Adipocyte (in vitro differentiated cells): ENCODE measurements around the gene B4GALT5.

ENCODE experiments used
- DNase-seq: peaks from one replicate; pipeline ENCODE4 v3.0.0-alpha.2; 2015; ENCODE audit warnings: low read depth
- H3K27me3 ChIP-seq: replicated peaks from 2 replicates; pipeline ENCODE4 v1.7.0; 2013; ENCODE audit warnings: mild to moderate bottlenecking, low read length, moderate library complexity; ENCODE audit not compliant: control insufficient read depth, insufficient read depth
- H3K36me3 ChIP-seq: 2 replicates; pipeline ENCODE4 v1.7.0; 2013; ENCODE audit warnings: low read length, mild to moderate bottlenecking, moderate library complexity; ENCODE audit not compliant: control insufficient read depth, insufficient read depth, severe bottlenecking
- H3K4me1 ChIP-seq: 2 replicates; pipeline ENCODE4 v1.7.0; 2013; ENCODE audit warnings: mild to moderate bottlenecking, low read length, moderate library complexity; ENCODE audit not compliant: control insufficient read depth, insufficient read depth
- H3K4me3 ChIP-seq: 2 replicates; pipeline ENCODE4 v1.7.0; 2013; ENCODE audit warnings: mild to moderate bottlenecking, low read length, moderate library complexity
- H3K9ac ChIP-seq: 2 replicates; pipeline ENCODE4 v1.7.0; 2013; ENCODE audit warnings: mild to moderate bottlenecking, low read length, moderate library complexity
- H3K9me3 ChIP-seq: 2 replicates; pipeline ENCODE4 v1.7.0; 2013; ENCODE audit warnings: mild to moderate bottlenecking, low read length, moderate library complexity; ENCODE audit not compliant: control insufficient read depth

The B4GALT5 gene

DNA sequence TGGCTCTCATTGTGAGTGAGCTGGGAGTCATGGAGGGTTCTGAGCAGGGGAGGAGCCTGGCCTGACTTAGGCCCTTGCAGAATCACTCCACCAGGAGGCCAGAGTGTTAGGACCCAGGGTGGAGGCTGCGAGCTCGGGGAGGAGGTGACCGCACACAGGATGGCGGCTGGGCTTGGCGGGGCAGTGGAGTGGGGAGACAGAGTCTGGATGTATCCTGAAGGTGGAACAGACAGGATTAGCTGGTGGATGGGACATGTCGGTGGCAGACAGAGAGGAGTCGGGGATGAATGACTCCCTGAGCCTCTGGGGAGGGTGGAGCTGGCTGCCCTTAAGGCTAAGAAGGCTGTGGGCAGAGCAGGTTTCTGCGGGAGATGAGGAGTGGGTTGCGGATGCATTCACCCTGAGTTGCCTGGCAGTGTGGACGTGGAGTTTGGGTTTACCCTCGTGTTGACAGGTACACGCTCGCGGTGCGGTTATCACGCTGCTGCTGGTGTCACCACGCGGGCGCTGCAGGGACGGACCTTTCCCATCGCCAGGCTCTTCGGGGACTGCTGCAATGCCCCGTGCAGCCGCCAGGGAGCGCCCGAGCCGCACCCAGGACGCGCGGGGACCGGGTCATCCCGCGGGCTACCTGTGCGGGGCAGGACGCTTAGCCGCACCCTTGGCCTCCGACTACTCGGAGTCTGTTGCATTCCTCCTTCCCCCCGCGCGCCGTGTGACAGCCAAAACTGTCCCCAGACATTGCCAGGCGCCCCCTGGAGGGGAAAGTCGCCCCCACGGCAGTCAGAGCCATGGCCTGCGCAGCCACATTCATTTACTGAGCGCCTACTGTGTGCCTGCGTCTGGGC lies 102.8 kb downstream of the B4GALT5 start:
- peak overlapping the region; percentile 40 for H3K9ac ChIP-seq
- no peaks in the 10 kb centered on the region for H3K9me3 ChIP-seq
- H3K36me3 ChIP-seq = no peaks in the 10 kb centered on the region
- peak; percentile 81 for DNase-seq
- no peaks in the 10 kb centered on the region for H3K27me3 ChIP-seq
- H3K4me3 ChIP-seq = peak overlapping the region; percentile 68
- peaks cover 6% of the 10 kb centered on the region for H3K4me1 ChIP-seq

DNA sequence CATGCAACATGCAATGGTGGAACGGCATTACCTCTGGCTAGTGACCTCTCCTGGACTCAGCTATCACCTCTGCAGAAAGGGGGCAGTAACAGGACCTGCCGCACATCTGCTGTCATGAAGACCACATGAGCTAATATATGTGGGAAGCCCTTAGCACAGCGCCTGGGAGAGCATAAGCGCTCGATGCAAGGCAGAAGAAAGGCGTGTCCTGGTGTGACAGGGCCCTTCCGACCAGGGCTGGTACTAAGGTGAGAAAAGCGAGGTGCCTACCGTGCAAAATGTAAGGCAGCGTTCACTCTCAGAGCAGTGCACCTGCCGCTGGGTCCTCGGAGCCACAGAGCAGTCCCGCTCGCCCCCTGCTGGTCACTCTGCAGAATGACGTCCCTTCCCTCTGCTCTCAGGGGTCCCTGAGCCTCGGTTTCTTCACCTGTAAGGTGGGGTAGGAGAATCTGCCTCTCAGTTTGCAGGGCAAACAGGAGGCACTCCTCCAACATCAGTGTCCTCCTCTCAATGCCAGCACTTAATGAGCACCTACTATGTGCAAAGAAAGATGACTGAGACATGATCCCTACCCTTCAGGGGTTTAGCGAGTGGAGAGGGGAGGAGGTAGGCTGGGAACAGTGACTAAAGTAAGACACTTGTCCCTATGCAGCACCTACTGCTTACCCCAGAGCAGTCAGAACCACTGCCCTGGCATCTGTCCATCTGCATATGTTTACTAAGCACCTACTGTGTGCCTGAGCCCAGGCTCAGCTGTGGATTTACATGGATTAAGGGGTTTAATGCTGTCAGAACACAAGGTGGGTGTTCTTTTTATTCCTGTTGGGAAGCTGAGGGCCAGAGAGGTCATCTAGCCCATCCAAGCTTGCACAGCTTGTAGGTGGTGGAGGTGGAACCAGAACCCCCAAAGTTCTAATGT lies 104.7 kb downstream of the B4GALT5 start:
- Histone ChIP-seq H3K4me1 (peaks cover 22% of the 10 kb centered on the region), H3K36me3 (no peaks in the 10 kb centered on the region), H3K27me3 (no peaks in the 10 kb centered on the region), H3K4me3 (no peak overlapping the region), H3K9me3 (no peaks in the 10 kb centered on the region), H3K9ac (no peak overlapping the region)
- DNase-seq = peak; percentile 82

- no peaks in the 10 kb centered on the region for H3K36me3 ChIP-seq
These were observed 106.1 kb downstream of the B4GALT5 start for GRCh38 chr20:49607568-49607967.

DNA sequence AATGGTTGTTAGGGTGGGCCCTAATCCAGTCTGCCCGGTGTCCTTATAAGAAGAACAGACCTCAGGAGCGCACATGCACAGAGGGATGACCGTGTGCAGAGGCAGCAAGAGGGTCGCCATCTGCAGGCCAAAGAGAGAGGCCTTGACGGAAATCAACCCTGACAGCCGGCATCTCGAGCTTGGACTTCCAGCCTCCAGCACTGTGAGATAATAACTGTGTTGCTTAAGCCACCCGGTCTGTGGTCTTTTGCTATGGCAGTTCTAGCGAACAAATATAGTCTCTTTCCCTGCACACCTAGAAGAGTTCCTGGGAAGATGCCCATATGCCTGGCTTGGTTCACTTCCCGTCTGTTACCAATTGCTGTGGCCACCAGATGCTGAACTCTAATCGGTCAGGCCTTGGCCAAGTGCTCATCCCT lies 110.5 kb downstream of the B4GALT5 start:
- Histone ChIP-seq H3K4me1 (peaks cover 19% of the 10 kb centered on the region), H3K9ac (no peak overlapping the region), H3K27me3 (no peaks in the 10 kb centered on the region), H3K36me3 (no peaks in the 10 kb centered on the region), H3K9me3 (no peaks in the 10 kb centered on the region), H3K4me3 (no peak overlapping the region)
- peak; percentile 90 for DNase-seq

More at GRCh38 chr20:49607568-49607967, 106.1 kb downstream of the B4GALT5 start:
- no peaks in the 10 kb centered on the region for H3K27me3 ChIP-seq
- peaks cover 24% of the 10 kb centered on the region for H3K4me1 ChIP-seq
- no peak overlapping the region for H3K4me3 ChIP-seq
- no peak overlapping the region for H3K9ac ChIP-seq
- no peaks in the 10 kb centered on the region for H3K9me3 ChIP-seq
- DNase-seq = no peak

DNA sequence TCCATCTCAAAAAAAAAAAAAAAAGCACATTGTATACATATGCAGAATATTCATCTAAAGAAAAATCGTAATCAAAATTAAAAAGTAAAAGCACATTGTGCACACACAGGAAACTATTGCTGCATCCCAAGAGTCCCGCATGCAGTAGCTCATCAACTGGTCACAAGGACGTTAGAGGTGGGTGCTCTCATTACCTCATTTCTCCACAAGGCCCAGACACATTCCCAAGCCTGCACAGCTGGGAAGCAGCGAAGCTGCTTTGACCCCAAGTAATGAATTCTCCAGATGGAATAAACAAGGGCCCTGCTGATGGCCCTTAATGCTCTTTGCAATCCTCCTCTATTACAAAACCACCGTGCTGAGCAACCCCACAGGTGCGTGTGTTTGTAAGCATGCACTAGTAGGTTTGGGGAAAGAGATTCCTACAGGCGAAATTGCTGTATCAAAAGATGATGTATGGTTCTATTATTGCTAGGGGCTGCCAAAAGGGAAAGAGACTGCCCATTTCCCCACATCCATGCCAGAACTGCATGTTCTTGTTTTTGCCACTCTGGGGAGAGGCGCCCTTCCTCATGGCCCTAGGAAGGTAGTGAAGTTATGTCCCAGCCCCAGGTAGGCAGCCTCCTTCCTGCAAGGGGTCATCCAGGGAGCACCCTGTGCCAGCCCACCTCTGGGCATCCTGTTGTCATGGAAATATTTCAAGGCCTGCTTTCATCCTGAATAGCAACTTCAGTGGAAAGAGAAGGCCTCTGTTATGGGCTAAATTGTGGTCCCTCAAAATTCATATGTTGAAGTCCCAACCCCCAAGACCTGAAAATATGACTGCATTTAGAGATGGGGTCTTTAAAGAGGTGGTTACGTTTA lies 111.1 kb downstream of the B4GALT5 start:
- DNase-seq = no peak
- H3K36me3 ChIP-seq = no peaks in the 10 kb centered on the region
- H3K9ac ChIP-seq = no peak overlapping the region
- H3K9me3 ChIP-seq = no peaks in the 10 kb centered on the region
- H3K4me1 ChIP-seq = peaks cover 19% of the 10 kb centered on the region
- no peak overlapping the region for H3K4me3 ChIP-seq
- no peaks in the 10 kb centered on the region for H3K27me3 ChIP-seq

- H3K27me3 ChIP-seq = no peaks in the 10 kb centered on the region
- no peak for DNase-seq
- no peaks in the 10 kb centered on the region for H3K9me3 ChIP-seq
- no peak overlapping the region for H3K9ac ChIP-seq
- peaks cover 21% of the 10 kb centered on the region for H3K4me1 ChIP-seq
- H3K4me3 ChIP-seq = no peak overlapping the region
- H3K36me3 ChIP-seq = no peaks in the 10 kb centered on the region
These were observed 112.3 kb downstream of the B4GALT5 start for GRCh38 chr20:49601153-49601924.

- no peak overlapping the region for H3K9ac ChIP-seq
- no peak for DNase-seq
- no peaks in the 10 kb centered on the region for H3K27me3 ChIP-seq
- no peaks in the 10 kb centered on the region for H3K36me3 ChIP-seq
- no peak overlapping the region for H3K4me3 ChIP-seq
- H3K9me3 ChIP-seq = no peaks in the 10 kb centered on the region
- H3K4me1 ChIP-seq = peaks cover 25% of the 10 kb centered on the region
These were observed 113.9 kb downstream of the B4GALT5 start for GRCh38 chr20:49599746-49600113.

- peaks cover 33% of the 10 kb centered on the region for H3K4me1 ChIP-seq
- H3K27me3 ChIP-seq = no peaks in the 10 kb centered on the region
- no peak overlapping the region for H3K9ac ChIP-seq
- H3K9me3 ChIP-seq = no peaks in the 10 kb centered on the region
- H3K4me3 ChIP-seq = no peak overlapping the region
- H3K36me3 ChIP-seq = no peaks in the 10 kb centered on the region
- no peak for DNase-seq
These were observed 115.8 kb downstream of the B4GALT5 start for GRCh38 chr20:49597825-49598395.

GRCh38 chr20:49595811-49596561 lies 117.7 kb downstream of the B4GALT5 start:
- no peak overlapping the region for H3K4me3 ChIP-seq
- H3K9ac ChIP-seq = peak overlapping the region; percentile 41
- H3K9me3 ChIP-seq = no peaks in the 10 kb centered on the region
- H3K36me3 ChIP-seq = no peaks in the 10 kb centered on the region
- peaks cover 49% of the 10 kb centered on the region for H3K4me1 ChIP-seq
- H3K27me3 ChIP-seq = no peaks in the 10 kb centered on the region
- peak; percentile 64 for DNase-seq
